Measurements from ENCODE around the gene PUS1. TPM values are rescaled to one million over a fixed set of nuclear protein-coding genes. Genes with fewer than 3 reads are reported as not detected.

PUS1 gene
- 7.4 TPM for total RNA-seq

GRCh38 chr12:131928711-131929580 lies at the start of gene PUS1:
TSS of gene PUS1 (plus strand) at chr12:131929276. CDS start at chr12:131929723, 447 bp downstream.

GRCh38 chr12:131894313-131894860 lies 34.7 kb upstream of the PUS1 start, which contains the start of gene ULK1:
TSS of gene ULK1 (plus strand) at chr12:131894622. CDS start at chr12:131895002, 380 bp downstream.

GRCh38 chr12:131949431-131950181 lies 20.5 kb downstream of the PUS1 start, which contains the start of gene EP400:
TSS of gene EP400 (plus strand) at chr12:131949942. CDS start at chr12:131960620, 10,678 bp downstream.

Small RNA genes lying within 50 kb of the gene (small RNA-seq; reads per million reads assigned to genes)
- gene AC131009.3: not detected

Other genes starting within 250 kb of the PUS1 start
- 26.1 TPM for gene SFSWAP, start 218.2 kb upstream of the PUS1 start, total RNA-seq
- 41.5 TPM for gene MMP17, start 100.9 kb upstream of the PUS1 start, total RNA-seq
- gene ULK1, start 34.7 kb upstream of the PUS1 start, total RNA-seq: 10.4 TPM
- gene EP400, start 20.7 kb downstream of the PUS1 start, total RNA-seq: 17.1 TPM
- gene DDX51, start 215.0 kb downstream of the PUS1 start, total RNA-seq: 12.0 TPM
- gene NOC4L, start 215.2 kb downstream of the PUS1 start, total RNA-seq: 12.2 TPM